ENCODE results near the gene BAHD1. TPM values are rescaled to one million over a fixed set of nuclear protein-coding genes. Genes with fewer than 3 reads are reported as not detected.

Gene BAHD1
- polyA plus RNA-seq, 1 of the 3 experiments (the other 2 are of a cell fraction), result 5.5 TPM

DNA sequence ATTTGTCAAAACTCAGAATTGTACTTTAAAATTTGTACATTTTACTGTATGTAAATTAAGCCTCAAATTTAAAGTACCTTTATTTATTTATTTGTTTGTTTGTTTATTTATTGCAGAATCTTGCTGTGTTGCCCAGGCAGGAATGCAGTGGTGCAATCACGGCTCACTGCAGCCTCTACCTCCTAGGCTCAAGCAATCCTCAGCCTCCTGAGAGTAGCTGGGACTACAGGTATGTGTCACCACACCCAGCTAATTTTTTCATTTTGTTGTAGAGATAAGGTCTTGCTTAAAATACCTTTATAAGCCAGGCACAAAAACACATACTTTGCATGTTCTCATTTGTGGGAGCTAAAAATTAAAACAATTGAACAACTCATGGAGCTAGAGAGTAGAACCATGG, 67.5 kb downstream of the BAHD1 start:
- TF ChIP-seq FOXM1 (IDR thresholded peaks at IDR 0.05; ENCODE audit: low read depth) (no peak), TAF1 (IDR thresholded peaks at IDR 0.05; ENCODE audit: borderline replicate concordance, low read depth, low read length) (no peak), EP300 (IDR thresholded peaks at IDR 0.05; ENCODE audit: borderline replicate concordance in 1 of 2, low read depth in 1 of 2, low read length in 1 of 2) (no peak), JUND (IDR thresholded peaks at IDR 0.05) (no peak), CHD2 (IDR thresholded peaks at IDR 0.05; ENCODE audit: low read length, partially characterized antibody) (no peak), POLR2AphosphoS5 (IDR thresholded peaks at IDR 0.05; ENCODE audit: low read depth, low read length) (no peak), TEAD4 (IDR thresholded peaks at IDR 0.05; ENCODE audit: borderline replicate concordance, insufficient read depth) (no peak), TCF12 (IDR thresholded peaks at IDR 0.05) (no peak), NRF1 (IDR thresholded peaks at IDR 0.05; ENCODE audit: low read depth, low read length) (no peak), MEF2A (IDR thresholded peaks at IDR 0.05; ENCODE audit: borderline replicate concordance, low read depth) (no peak), FOSL2 (IDR thresholded peaks at IDR 0.05; ENCODE audit: borderline replicate concordance, low read depth) (no peak), EZH2phosphoT487 (IDR thresholded peaks at IDR 0.05; ENCODE audit: borderline replicate concordance, low read depth) (no peak), ELF1 (IDR thresholded peaks at IDR 0.05) (no peak), RAD21 (IDR thresholded peaks at IDR 0.05; ENCODE audit: low read length) (no peak), SMC3 (IDR thresholded peaks at IDR 0.05; ENCODE audit: low read depth, low read length) (no peak)
- TF ChIP-seq, protein P1, sequence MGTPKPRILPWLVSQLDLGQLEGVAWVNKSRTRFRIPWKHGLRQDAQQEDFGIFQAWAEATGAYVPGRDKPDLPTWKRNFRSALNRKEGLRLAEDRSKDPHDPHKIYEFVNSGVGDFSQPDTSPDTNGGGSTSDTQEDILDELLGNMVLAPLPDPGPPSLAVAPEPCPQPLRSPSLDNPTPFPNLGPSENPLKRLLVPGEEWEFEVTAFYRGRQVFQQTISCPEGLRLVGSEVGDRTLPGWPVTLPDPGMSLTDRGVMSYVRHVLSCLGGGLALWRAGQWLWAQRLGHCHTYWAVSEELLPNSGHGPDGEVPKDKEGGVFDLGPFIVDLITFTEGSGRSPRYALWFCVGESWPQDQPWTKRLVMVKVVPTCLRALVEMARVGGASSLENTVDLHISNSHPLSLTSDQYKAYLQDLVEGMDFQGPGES (IDR thresholded peaks at IDR 0.05; ENCODE audit: low read depth, low read length), result no peak
- TF ChIP-seq, protein P2, sequence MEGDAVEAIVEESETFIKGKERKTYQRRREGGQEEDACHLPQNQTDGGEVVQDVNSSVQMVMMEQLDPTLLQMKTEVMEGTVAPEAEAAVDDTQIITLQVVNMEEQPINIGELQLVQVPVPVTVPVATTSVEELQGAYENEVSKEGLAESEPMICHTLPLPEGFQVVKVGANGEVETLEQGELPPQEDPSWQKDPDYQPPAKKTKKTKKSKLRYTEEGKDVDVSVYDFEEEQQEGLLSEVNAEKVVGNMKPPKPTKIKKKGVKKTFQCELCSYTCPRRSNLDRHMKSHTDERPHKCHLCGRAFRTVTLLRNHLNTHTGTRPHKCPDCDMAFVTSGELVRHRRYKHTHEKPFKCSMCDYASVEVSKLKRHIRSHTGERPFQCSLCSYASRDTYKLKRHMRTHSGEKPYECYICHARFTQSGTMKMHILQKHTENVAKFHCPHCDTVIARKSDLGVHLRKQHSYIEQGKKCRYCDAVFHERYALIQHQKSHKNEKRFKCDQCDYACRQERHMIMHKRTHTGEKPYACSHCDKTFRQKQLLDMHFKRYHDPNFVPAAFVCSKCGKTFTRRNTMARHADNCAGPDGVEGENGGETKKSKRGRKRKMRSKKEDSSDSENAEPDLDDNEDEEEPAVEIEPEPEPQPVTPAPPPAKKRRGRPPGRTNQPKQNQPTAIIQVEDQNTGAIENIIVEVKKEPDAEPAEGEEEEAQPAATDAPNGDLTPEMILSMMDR (IDR thresholded peaks at IDR 0.05), result no peak
- TF ChIP-seq, protein P3, sequence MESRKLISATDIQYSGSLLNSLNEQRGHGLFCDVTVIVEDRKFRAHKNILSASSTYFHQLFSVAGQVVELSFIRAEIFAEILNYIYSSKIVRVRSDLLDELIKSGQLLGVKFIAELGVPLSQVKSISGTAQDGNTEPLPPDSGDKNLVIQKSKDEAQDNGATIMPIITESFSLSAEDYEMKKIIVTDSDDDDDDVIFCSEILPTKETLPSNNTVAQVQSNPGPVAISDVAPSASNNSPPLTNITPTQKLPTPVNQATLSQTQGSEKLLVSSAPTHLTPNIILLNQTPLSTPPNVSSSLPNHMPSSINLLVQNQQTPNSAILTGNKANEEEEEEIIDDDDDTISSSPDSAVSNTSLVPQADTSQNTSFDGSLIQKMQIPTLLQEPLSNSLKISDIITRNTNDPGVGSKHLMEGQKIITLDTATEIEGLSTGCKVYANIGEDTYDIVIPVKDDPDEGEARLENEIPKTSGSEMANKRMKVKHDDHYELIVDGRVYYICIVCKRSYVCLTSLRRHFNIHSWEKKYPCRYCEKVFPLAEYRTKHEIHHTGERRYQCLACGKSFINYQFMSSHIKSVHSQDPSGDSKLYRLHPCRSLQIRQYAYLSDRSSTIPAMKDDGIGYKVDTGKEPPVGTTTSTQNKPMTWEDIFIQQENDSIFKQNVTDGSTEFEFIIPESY (IDR thresholded peaks at IDR 0.05; ENCODE audit: borderline replicate concordance, low read depth), result no peak
- TF ChIP-seq, protein P4, sequence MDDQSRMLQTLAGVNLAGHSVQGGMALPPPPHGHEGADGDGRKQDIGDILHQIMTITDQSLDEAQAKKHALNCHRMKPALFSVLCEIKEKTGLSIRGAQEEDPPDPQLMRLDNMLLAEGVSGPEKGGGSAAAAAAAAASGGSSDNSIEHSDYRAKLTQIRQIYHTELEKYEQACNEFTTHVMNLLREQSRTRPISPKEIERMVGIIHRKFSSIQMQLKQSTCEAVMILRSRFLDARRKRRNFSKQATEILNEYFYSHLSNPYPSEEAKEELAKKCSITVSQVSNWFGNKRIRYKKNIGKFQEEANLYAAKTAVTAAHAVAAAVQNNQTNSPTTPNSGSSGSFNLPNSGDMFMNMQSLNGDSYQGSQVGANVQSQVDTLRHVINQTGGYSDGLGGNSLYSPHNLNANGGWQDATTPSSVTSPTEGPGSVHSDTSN (IDR thresholded peaks at IDR 0.05), result no peak
- TF ChIP-seq, protein P5, sequence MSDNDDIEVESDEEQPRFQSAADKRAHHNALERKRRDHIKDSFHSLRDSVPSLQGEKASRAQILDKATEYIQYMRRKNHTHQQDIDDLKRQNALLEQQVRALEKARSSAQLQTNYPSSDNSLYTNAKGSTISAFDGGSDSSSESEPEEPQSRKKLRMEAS (IDR thresholded peaks at IDR 0.05; ENCODE audit: low read depth), result no peak
- Histone ChIP-seq H3F3A (replicated peaks; ENCODE audit: insufficient read depth) (no peaks in the 10 kb centered on the region), H3K9ac (no peak overlapping the region), H3K27ac (ENCODE audit: low read depth in 2 of 2, low read length in 1 of 2) (no peak overlapping the region), H3K4me2 (no peak overlapping the region), H3K4me1 (ENCODE audit: control insufficient read depth in 1 of 2, insufficient read depth in 2 of 2, low read depth in 1 of 2, low read length in 1 of 2) (no peaks in the 10 kb centered on the region; a peak in 1 of 4 replicates), H4K20me1 (ENCODE audit: insufficient read depth) (no peaks in the 10 kb centered on the region), H3K27me3 (ENCODE audit: insufficient read depth) (no peaks in the 10 kb centered on the region), H3K9me2 (no peaks in the 10 kb centered on the region), H3K4me3 (ENCODE audit: low read depth in 2 of 2, low read length in 1 of 2) (no peak overlapping the region), H2AFZ (ENCODE audit: low read depth) (no peak overlapping the region), H3K79me2 (ENCODE audit: insufficient read depth) (no peaks in the 10 kb centered on the region), H3K9me3 (no peaks in the 10 kb centered on the region), H3K36me3 (replicated peaks in 1 of 2; ENCODE audit: control insufficient read depth in 1 of 2, insufficient read depth in 2 of 2, low read length in 1 of 2) (no peaks in the 10 kb centered on the region)
- WGBS (ENCODE audit: low lambda C conversion rate), result 90% methylated on average over 1 of the region's 1 CpG
- no peak for DNase-seq
- ChIA-PET POLR2A (no interaction called here), CTCF (interaction anchor here (1.3 to 3.8 kb wide), 3 partner anchors 11 to 169 kb away, joined by 4 to 23 read pairs (median 8); no protein-coding TSS in a partner anchor)
